H1 (cell line): ENCODE data around the gene SLC9A4. TPM values are rescaled to one million over a fixed set of nuclear protein-coding genes. Genes with fewer than 3 reads are reported as not detected.

Experiments
- CHD1 ChIP-seq: IDR thresholded peaks from 2 replicates; pipeline ENCODE4 v1.6.1; 2012; ENCODE audit warnings: low read depth, low read length, improper control_type of control experiment
- HDAC2 ChIP-seq, 2 experiments: fragments of 300-600 bp in 1 of 2; sonication (generic) in 1 of 2; IDR thresholded peaks; 2 replicates each; pipeline ENCODE4 v1.6.1; 2011 to 2012; ENCODE audit warnings: low read depth in 2 of 2, low read length in 2 of 2, mild to moderate bottlenecking in 2 of 2, moderate library complexity in 2 of 2, borderline replicate concordance in 1 of 2, inconsistent platforms in 1 of 2
- POLR2AphosphoS5 ChIP-seq: IDR thresholded peaks from 2 replicates; pipeline ENCODE4 v1.6.1; 2011; ENCODE audit warnings: low read depth, low read length
- SIRT6 ChIP-seq: IDR thresholded peaks from one replicate; pipeline ENCODE4 v1.7.1; 2012; ENCODE audit warnings: low read length, inconsistent platforms
- SUZ12 ChIP-seq: fragments of 200-600 bp; sonication (generic); IDR thresholded peaks from 2 replicates; pipeline ENCODE4 v1.6.1; 2012; ENCODE audit warnings: mild to moderate bottlenecking, inconsistent platforms, low read length, moderate library complexity, mixed read lengths
- polyA plus RNA-seq, 7 experiments: library from polyadenylated mRNA; depleted of rRNA in 3 of 7; stranded (reverse) in 5 of 7; unstranded in 2 of 7; fragments of >200 nt in 5 of 7; fragments of 200-250 nt in 2 of 7; gene quantifications; 1 replicate in 5 of 7; 2 replicates in 1 of 7; 4 replicates in 1 of 7; pipeline versions ENCODE4 v1.2.1 to v1.2.3, GENCODE V29; 2011 to 2013; ENCODE audit warnings: missing spikeins in 2 of 7, mixed read lengths in 2 of 7
- total RNA-seq: library from RNA; stranded (reverse); fragmentation: NEBNext Ultra II Directional; extraction: Animal tissue kit (Norgen Biotek cat#: 25700); gene quantifications from 2 replicates; pipeline ENCODE4 v1.2.1, GENCODE V29; 2021

SLC9A4 gene
- total and polyA plus RNA-seq, 2 of the 8 experiments (the other 6 are each of a cell fraction or from before 2014, with no cell fraction given): not detected

GRCh38 chr2:102432386-102432785, 40.6 kb upstream of the SLC9A4 start (continued):
- TF ChIP-seq POLR2AphosphoS5 (no peak), HDAC2 (IDR thresholded peaks at IDR 0.05; ENCODE audit: borderline replicate concordance in 1 of 2, low read depth in 2 of 2, low read length in 2 of 2) (no peak), SIRT6 (no peak), CHD1 (no peak), SUZ12 (no peak)
